Neuron (in vitro differentiated cells): ENCODE measurements around the gene DUS3L.

Source experiments
- H2AFZ ChIP-seq: one replicate; pipeline ENCODE4 v1.6.1; 2013; ENCODE audit warnings: low read depth, mild to moderate bottlenecking, inconsistent platforms, low read length, moderate library complexity
- H3K27me3 ChIP-seq: one replicate; pipeline ENCODE4 v1.6.1; 2013; ENCODE audit warnings: low read length; ENCODE audit not compliant: insufficient read depth
- H3K36me3 ChIP-seq: one replicate; pipeline ENCODE4 v1.6.1; 2013; ENCODE audit warnings: low read length; ENCODE audit not compliant: insufficient read depth
- H3K4me1 ChIP-seq: one replicate; pipeline ENCODE4 v1.6.1; 2013; ENCODE audit warnings: low read length; ENCODE audit not compliant: insufficient read depth
- H3K4me3 ChIP-seq: 2 replicates; pipeline ENCODE4 v1.5.1; 2013; ENCODE audit warnings: mild to moderate bottlenecking, low read length, moderate library complexity
- H3K9me3 ChIP-seq: one replicate; pipeline ENCODE4 v1.6.1; 2013; ENCODE audit warnings: low read length

DUS3L gene

GRCh38 chr19:5800361-5801270, 9.7 kb upstream of the DUS3L start:
- no peaks in the 10 kb centered on the region for H3K9me3 ChIP-seq
- peaks cover 11% of the 10 kb centered on the region for H3K4me1 ChIP-seq
- H3K27me3 ChIP-seq = peaks cover 4% of the 10 kb centered on the region
- no peaks in the 10 kb centered on the region for H3K36me3 ChIP-seq
- no peak overlapping the region for H3K4me3 ChIP-seq
- no peak overlapping the region for H2AFZ ChIP-seq

GRCh38 chr19:5799247-5800241, 8.6 kb upstream of the DUS3L start:
- Histone ChIP-seq H3K27me3 (no peaks in the 10 kb centered on the region), H3K9me3 (no peaks in the 10 kb centered on the region), H3K4me3 (no peak overlapping the region), H3K36me3 (no peaks in the 10 kb centered on the region), H2AFZ (no peak overlapping the region), H3K4me1 (peaks cover 11% of the 10 kb centered on the region)

- H3K9me3 ChIP-seq = no peaks in the 10 kb centered on the region
- no peak overlapping the region for H3K4me3 ChIP-seq
- no peaks in the 10 kb centered on the region for H3K36me3 ChIP-seq
- no peaks in the 10 kb centered on the region for H3K27me3 ChIP-seq
- H3K4me1 ChIP-seq = peaks cover 11% of the 10 kb centered on the region
- H2AFZ ChIP-seq = no peak overlapping the region
Observed at GRCh38 chr19:5798244-5798643, 7.3 kb upstream of the DUS3L start.

GRCh38 chr19:5795382-5795919, 4.5 kb upstream of the DUS3L start:
- no peaks in the 10 kb centered on the region for H3K4me1 ChIP-seq
- no peaks in the 10 kb centered on the region for H3K36me3 ChIP-seq
- H2AFZ ChIP-seq = no peak overlapping the region
- H3K9me3 ChIP-seq = no peaks in the 10 kb centered on the region
- H3K27me3 ChIP-seq = no peaks in the 10 kb centered on the region
- no peak overlapping the region for H3K4me3 ChIP-seq

GRCh38 chr19:5793188-5793587, 2.2 kb upstream of the DUS3L start:
- no peak overlapping the region for H2AFZ ChIP-seq
- H3K4me1 ChIP-seq = peaks cover 7% of the 10 kb centered on the region
- no peaks in the 10 kb centered on the region for H3K27me3 ChIP-seq
- no peaks in the 10 kb centered on the region for H3K9me3 ChIP-seq
- peaks cover 17% of the 10 kb centered on the region for H3K36me3 ChIP-seq
- H3K4me3 ChIP-seq = no peak overlapping the region

- H3K36me3 ChIP-seq = peaks cover 27% of the 10 kb centered on the region
- no peaks in the 10 kb centered on the region for H3K27me3 ChIP-seq
- H3K4me3 ChIP-seq = no peak overlapping the region
- H3K9me3 ChIP-seq = no peaks in the 10 kb centered on the region
- no peak overlapping the region for H2AFZ ChIP-seq
- H3K4me1 ChIP-seq = peaks cover 7% of the 10 kb centered on the region
Observed at GRCh38 chr19:5792224-5792623, 1.3 kb upstream of the DUS3L start.

- peaks cover 47% of the 10 kb centered on the region for H3K36me3 ChIP-seq
- peaks cover 7% of the 10 kb centered on the region for H3K4me1 ChIP-seq
- H3K9me3 ChIP-seq = no peaks in the 10 kb centered on the region
- H3K27me3 ChIP-seq = no peaks in the 10 kb centered on the region
- peak overlapping the region; percentile 75 for H3K4me3 ChIP-seq
- H2AFZ ChIP-seq = no peak overlapping the region
Observed at GRCh38 chr19:5789886-5790558, 941 bp downstream of the DUS3L start.

- Histone ChIP-seq H3K9me3 (no peaks in the 10 kb centered on the region), H3K27me3 (no peaks in the 10 kb centered on the region), H3K4me1 (peaks cover 7% of the 10 kb centered on the region), H3K36me3 (peaks cover 51% of the 10 kb centered on the region), H2AFZ (no peak overlapping the region), H3K4me3 (no peak overlapping the region)
Observed at GRCh38 chr19:5789351-5789761, 1.6 kb downstream of the DUS3L start.

GRCh38 chr19:5788422-5788821, 2.5 kb downstream of the DUS3L start:
- peaks cover 54% of the 10 kb centered on the region for H3K36me3 ChIP-seq

GRCh38 chr19:5787409-5788182, 3.4 kb downstream of the DUS3L start:
- no peaks in the 10 kb centered on the region for H3K9me3 ChIP-seq
- no peak overlapping the region for H3K4me3 ChIP-seq
- peaks cover 57% of the 10 kb centered on the region for H3K36me3 ChIP-seq
- H2AFZ ChIP-seq = no peak overlapping the region
- H3K4me1 ChIP-seq = peaks cover 7% of the 10 kb centered on the region
- H3K27me3 ChIP-seq = no peaks in the 10 kb centered on the region

More at GRCh38 chr19:5788422-5788821, 2.5 kb downstream of the DUS3L start:
- Histone ChIP-seq H2AFZ (no peak overlapping the region), H3K9me3 (no peaks in the 10 kb centered on the region), H3K27me3 (no peaks in the 10 kb centered on the region), H3K4me1 (peaks cover 7% of the 10 kb centered on the region), H3K4me3 (no peak overlapping the region)

GRCh38 chr19:5786593-5787408, 4.2 kb downstream of the DUS3L start:
- no peak overlapping the region for H3K4me3 ChIP-seq
- no peaks in the 10 kb centered on the region for H3K9me3 ChIP-seq
- H3K27me3 ChIP-seq = no peaks in the 10 kb centered on the region
- H3K36me3 ChIP-seq = peaks cover 57% of the 10 kb centered on the region
- H2AFZ ChIP-seq = no peak overlapping the region
- H3K4me1 ChIP-seq = peaks cover 7% of the 10 kb centered on the region
